Fibroblast of skin of back (primary cell): ENCODE data around the gene KDSR. TPM values are rescaled to one million over a fixed set of nuclear protein-coding genes. Genes with fewer than 3 reads are reported as not detected.

Experiments used
- DNase-seq: peaks from one replicate; pipeline ENCODE4 v3.0.0-alpha.2; 2013
- polyA plus RNA-seq, 2 experiments: library from polyadenylated mRNA; unstranded; fragments of 120-200 nt; gene quantifications; one replicate each; pipeline ENCODE4 v1.2.1, GENCODE V29; 2013; ENCODE audit not compliant: insufficient read length in 2 of 2

Gene KDSR
- 28.1 TPM for polyA plus RNA-seq (2013, experiment 1 of 2; ENCODE audit: insufficient read length)
- 25.8 TPM for polyA plus RNA-seq (2013, experiment 2 of 2; ENCODE audit: insufficient read length)

- peak; percentile 99 for DNase-seq
These were observed at the start of gene KDSR for GRCh38 chr18:63367053-63367953. Gene KDSR (minus strand): TSS chr18:63367206. CDS start chr18:63367118, 88 bp downstream.

GRCh38 chr18:63412953-63413352, 45.9 kb upstream of the KDSR start:
- no peak for DNase-seq

- DNase-seq, result peak; percentile 38
These were observed 43.8 kb upstream of the KDSR start for GRCh38 chr18:63410792-63411191.

GRCh38 chr18:63409301-63409700, 42.3 kb upstream of the KDSR start:
- DNase-seq, result no peak

GRCh38 chr18:63407734-63408133, 40.7 kb upstream of the KDSR start:
- no peak for DNase-seq

GRCh38 chr18:63405986-63406385, 39.0 kb upstream of the KDSR start:
- DNase-seq, result no peak

GRCh38 chr18:63402246-63403162, 35.5 kb upstream of the KDSR start:
- DNase-seq, result peak; percentile 7

- DNase-seq, result no peak
These were observed 32.3 kb upstream of the KDSR start for GRCh38 chr18:63399300-63399699.

GRCh38 chr18:63397349-63397748, 30.3 kb upstream of the KDSR start:
- no peak for DNase-seq

- DNase-seq, result no peak
These were observed 28.5 kb upstream of the KDSR start for GRCh38 chr18:63395503-63395902.

- no peak for DNase-seq
These were observed 27.9 kb upstream of the KDSR start for GRCh38 chr18:63394954-63395353.

GRCh38 chr18:63387861-63388260, 20.9 kb upstream of the KDSR start:
- DNase-seq, result no peak

GRCh38 chr18:63382843-63383242, 15.8 kb upstream of the KDSR start:
- no peak for DNase-seq

GRCh38 chr18:63379639-63379962, 12.6 kb upstream of the KDSR start:
- peak; percentile 15 for DNase-seq

- no peak for DNase-seq
These were observed 12.1 kb upstream of the KDSR start for GRCh38 chr18:63378919-63379638.

GRCh38 chr18:63377275-63377980, 10.4 kb upstream of the KDSR start:
- no peak for DNase-seq

- no peak for DNase-seq
These were observed 9.5 kb upstream of the KDSR start for GRCh38 chr18:63376538-63376937.

GRCh38 chr18:63374540-63374939, 7.5 kb upstream of the KDSR start:
- peak; percentile 41 for DNase-seq

- no peak for DNase-seq
These were observed 6.2 kb upstream of the KDSR start for GRCh38 chr18:63373161-63373560.

- DNase-seq, result no peak
These were observed 1.6 kb upstream of the KDSR start for GRCh38 chr18:63368611-63369010.

- peak; percentile 79 for DNase-seq
These were observed 573 bp downstream of the KDSR start for GRCh38 chr18:63366213-63367052.
